Panc1 (cell line): Measurements from ENCODE around the gene SLX1A.

ENCODE experiments used
- CTCF ChIP-seq: fragments of 450-650 bp; IDR thresholded peaks from 2 replicates; pipeline ENCODE4 v1.5.1; 2017; ENCODE audit warnings: mild to moderate bottlenecking
- POLR2AphosphoS5 ChIP-seq: IDR thresholded peaks from 2 replicates; pipeline ENCODE4 v1.6.1; 2012; ENCODE audit warnings: mild to moderate bottlenecking, low read depth, low read length, moderate library complexity

DNA sequence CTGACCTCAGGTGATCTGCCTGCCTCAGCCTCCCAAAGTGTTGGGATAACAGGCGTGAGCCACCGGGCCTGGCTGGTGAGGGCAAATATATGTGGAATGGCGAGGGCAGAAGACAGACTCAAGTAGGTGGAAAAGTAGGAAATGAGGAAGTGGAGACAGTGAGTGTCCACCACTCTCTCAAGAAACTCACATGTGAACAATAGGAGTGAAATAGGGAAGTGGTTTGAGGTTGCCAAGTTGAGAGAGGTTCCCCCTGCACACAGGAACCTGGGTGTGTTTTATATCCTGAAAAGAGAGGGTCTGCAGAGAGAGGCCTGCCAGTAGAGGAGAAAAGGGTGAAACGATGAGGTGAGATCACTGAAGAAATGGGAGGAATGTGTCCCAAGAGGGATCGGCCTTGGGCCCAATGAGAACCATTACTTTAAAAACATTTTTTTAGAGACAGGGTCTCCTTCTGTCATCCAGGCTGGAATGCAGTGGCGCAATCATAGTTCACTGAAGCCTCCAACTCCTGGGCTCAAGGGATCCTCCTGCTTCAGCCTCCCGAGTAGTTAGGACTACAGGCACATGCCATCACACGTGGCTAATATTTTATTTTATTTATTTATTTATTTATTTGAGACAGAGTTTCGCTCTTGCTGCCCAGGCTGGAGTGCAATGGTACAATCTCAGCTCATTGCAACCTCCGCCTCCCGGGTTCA lies 27.3 kb upstream of the SLX1A start:
- no peak for TF ChIP-seq CTCF
- TF ChIP-seq POLR2AphosphoS5, result no peak
